NCI-H1105 (cell line): ENCODE results near the gene NLGN1.

Experiments used
- DNase-seq: peaks from one replicate; lab custom pipeline; 2025; lab: John Stamatoyannopoulos, UW

NLGN1 gene

DNA sequence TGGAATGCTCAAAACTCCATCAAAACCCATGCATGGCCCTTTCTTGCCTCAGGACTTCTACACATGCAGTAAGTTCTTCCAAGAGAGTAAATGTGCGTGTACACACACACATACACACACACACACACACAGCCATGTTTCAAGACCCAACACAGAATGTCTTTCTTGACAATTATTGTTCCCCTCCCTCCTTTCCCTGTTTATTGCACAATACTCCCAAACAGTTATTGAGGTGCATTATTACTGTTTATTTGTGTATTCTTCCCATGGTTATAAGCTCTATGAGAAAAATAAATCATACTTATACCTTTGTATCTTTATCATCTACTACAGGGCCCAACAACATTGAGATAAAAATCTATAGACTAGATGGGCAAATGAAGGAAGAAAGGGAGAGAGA is 937.8 kb downstream of the NLGN1 start:
- DNase-seq = no peak

DNA sequence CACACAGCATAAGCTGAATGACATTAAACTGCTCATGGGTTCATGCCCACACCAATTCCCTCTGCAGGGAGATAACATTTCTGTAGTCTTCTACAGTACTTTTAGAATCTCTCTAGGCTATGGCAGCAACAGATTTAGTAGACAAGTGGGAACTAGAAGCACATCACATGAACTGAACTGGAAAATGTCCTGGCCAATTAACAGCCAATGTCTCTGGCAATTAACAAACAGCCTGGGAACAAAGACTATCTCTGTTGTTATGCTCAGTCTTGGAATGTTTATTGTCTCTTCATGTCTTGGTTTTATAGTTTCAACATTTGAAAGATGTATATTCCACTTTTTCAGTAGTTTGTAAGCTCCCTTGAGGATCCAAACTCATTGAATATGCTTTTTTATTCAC is 938.4 kb downstream of the NLGN1 start:
- DNase-seq = no peak
